AG20443 (cell line): ENCODE data around the gene PDLIM3.

Experiments
- DNase-seq: peaks from one replicate; pipeline ENCODE4 v3.0.0; 2012; ENCODE audit warnings: low spot score, mixed read lengths

Gene PDLIM3

GRCh38 chr4:185470501-185471195, 64.7 kb downstream of the PDLIM3 start:
- peak; percentile 37 for DNase-seq

DNA sequence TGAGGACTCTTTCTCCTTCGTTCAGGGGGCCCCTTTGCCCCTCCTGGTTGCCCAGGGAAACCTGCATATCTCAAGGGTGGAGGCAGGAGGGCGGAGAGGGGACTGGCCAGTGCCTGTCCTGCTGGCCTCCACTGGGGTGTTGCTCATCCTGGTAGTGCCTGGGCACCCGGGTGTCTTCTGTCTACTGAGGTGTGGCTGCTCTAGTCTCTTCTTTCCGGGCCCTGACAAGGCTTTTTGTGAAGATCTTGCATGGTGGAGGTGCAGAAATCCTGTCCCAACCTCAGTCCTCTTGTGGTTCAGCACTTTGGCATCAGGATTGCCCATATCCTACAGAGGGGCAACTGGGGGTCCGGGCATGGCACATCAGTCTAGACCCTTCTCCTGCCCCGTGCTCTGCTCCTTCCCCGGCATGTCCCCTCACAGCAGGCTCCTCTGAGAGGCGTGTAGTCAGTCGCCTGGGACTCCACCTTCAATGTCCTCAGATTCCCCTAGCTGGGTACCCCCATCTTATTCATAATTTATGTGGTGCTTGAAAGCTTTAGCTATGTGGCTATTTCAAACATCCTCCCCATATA, 65.6 kb downstream of the PDLIM3 start:
- no peak for DNase-seq

DNA sequence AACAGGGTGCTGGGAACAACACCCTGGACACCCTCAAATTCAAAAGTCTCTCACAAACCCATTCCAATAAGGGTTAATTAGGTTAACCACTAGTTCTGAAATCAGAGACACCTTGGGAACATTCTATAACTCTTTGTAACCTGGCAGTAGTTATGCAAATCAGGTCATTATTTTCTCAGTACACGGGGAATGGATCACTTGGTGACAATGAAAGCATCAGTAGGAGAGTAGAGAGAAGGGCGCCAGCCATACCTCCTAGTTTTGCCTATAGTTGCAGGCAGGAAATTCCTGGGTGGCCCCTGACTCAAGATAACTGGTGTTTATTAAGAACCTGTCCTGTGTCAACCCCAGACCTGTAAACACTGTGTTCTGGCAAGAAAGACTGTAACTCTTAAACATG, 66.3 kb downstream of the PDLIM3 start:
- no peak for DNase-seq

- DNase-seq = no peak
Measured at GRCh38 chr4:185467991-185468390, 67.3 kb downstream of the PDLIM3 start.

DNA sequence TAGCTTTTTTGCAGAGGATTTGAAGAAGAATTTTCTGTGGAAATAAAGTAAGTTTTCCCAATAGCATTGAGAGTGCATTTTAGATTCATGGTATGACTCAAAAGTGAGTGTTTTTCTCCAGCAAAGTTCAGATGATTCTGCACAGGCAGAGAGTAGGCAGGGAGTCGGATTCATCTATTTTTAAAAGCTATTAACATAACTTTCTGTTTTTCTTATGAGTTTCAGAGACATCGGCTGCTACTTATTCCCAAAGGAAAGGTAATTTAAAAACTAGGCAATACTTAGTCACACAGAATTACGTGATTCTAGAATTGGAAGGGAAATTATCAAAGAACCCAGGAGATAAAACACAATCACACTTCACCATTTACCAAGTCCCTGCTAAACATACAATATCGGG, 68.2 kb downstream of the PDLIM3 start:
- no peak for DNase-seq

DNA sequence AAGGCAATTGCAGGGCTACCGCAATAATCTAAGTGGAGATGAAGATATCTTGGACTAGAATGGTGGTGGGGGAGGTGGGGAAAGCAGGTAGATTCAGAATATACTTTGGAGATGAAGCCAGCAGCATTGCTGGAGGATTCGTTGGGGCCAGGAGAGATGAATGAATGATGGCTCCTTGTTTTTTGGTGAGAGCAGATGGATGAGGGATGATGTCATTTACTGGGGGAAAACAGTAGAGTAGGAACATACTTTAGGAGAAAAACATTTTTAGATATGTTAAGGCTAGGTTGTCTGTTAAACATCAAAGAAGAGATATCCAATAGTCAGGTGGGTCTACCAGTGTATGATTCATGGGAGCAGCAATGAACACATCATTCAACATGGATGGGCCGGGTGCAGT, 69.6 kb downstream of the PDLIM3 start:
- DNase-seq = no peak

- DNase-seq = no peak
Measured at GRCh38 chr4:185464887-185465286, 70.4 kb downstream of the PDLIM3 start.

DNA sequence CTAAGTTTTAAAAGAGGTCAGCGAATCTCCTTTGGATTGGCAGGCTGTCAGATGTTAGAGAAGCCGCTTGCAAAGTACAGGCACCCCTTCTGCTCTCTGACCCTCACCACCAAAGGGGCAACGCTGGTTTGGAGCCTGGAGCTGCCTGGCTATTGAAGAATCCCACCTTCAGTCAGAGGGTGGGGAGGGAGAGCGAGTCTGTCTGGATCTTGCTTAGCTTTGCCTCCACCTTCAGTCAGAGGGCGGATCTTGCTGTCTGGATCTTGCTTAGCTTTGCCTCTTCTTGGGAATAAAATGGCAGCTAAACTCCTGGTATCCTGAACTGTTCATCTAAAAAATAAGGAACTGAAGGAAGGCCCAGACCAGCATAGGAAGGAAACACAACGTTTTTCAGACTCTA, 71.1 kb downstream of the PDLIM3 start:
- DNase-seq = no peak

GRCh38 chr4:185463541-185463940, 71.8 kb downstream of the PDLIM3 start:
- no peak for DNase-seq

DNA sequence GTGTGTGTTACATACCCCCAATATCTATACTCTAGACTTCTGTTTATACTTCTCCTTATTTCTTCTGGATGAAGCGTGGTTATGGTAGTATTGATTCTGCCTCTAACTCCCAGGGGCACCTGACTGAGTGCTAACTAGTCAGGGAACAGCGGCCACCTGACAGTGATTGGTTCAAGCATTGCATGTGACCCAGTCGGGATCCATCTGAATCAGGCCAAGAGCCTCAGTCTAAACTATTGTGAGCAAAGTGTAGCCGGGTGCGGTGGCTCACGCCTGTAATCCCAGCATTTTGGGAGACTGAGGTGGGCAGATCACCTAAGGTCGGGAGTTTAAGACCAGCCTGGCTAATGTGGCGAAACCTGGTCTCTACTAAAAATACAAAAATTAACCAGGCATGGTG, 73.7 kb downstream of the PDLIM3 start:
- no peak for DNase-seq

DNA sequence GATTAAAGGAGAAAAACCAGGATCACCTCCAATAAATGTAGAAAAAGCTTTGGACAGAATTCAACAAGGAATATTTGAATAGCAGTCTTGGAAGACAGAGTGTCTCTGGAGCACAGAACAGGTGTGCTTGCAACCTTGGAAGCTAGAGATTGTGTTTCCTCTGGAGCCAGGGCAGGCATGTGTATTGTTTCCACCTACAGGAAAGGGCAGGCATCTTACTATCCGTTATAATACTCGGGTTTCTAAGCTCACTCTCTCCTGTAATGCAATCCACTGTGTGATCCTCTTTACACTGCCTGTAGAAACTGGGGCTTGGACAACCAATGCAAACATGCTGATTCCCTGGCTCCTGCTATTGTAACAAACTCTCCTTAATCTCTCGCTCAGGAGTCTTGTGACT, 78.2 kb downstream of the PDLIM3 start:
- no peak for DNase-seq

GRCh38 chr4:185456131-185456530, 79.2 kb downstream of the PDLIM3 start:
- no peak for DNase-seq
